OCI-LY7 (cell line): ENCODE results near the gene TOP3A.

Source experiments
- EZH2phosphoT487 ChIP-seq: fragments of 200-600 bp; sonication (generic); IDR thresholded peaks from 2 replicates; pipeline ENCODE4 v1.6.1; 2018; ENCODE audit warnings: low read depth, borderline replicate concordance, mild to moderate bottlenecking, mixed run types, antibody characterized with exemption, low read length, moderate library complexity, mixed read lengths
- TF ChIP-seq, protein P1 (sequence below): fragments of 200-600 bp; sonication (generic); conservative IDR thresholded peaks from 2 replicates; pipeline ENCODE4 v1.5.1; 2014; ENCODE audit warnings: mild to moderate bottlenecking, antibody characterized with exemption, low read length, moderate library complexity, mixed read lengths

DNA sequence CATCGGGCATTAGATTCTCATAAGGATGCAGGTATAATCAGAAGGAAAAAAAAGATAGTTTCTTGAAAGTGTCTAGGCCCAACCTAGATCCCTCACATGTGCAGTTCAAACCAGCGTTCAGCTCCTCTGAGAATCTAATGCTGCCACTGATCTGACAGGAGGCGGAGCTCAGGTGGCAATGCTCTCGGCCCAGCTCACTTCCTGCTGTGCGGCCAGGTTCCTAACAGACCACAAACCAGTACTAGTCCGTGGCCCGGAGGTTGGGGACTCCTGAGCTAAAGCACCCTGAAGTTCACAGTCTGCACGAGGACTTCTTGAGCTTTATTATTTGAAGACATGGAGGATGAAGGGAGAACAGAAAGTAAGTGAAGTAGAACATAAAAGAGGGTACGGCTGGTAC lies 17.1 kb upstream of the TOP3A start:
- TF ChIP-seq, protein P1, sequence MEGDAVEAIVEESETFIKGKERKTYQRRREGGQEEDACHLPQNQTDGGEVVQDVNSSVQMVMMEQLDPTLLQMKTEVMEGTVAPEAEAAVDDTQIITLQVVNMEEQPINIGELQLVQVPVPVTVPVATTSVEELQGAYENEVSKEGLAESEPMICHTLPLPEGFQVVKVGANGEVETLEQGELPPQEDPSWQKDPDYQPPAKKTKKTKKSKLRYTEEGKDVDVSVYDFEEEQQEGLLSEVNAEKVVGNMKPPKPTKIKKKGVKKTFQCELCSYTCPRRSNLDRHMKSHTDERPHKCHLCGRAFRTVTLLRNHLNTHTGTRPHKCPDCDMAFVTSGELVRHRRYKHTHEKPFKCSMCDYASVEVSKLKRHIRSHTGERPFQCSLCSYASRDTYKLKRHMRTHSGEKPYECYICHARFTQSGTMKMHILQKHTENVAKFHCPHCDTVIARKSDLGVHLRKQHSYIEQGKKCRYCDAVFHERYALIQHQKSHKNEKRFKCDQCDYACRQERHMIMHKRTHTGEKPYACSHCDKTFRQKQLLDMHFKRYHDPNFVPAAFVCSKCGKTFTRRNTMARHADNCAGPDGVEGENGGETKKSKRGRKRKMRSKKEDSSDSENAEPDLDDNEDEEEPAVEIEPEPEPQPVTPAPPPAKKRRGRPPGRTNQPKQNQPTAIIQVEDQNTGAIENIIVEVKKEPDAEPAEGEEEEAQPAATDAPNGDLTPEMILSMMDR, result no peak
- no peak for TF ChIP-seq EZH2phosphoT487
